H1 (cell line): ENCODE results near the gene GFPT1. TPM values are rescaled to one million over a fixed set of nuclear protein-coding genes. Genes with fewer than 3 reads are reported as not detected.

Source experiments
- BACH1 ChIP-seq: IDR thresholded peaks from 2 replicates; pipeline ENCODE4 v1.6.1; 2012; ENCODE audit warnings: low read length, improper control_type of control experiment
- EGR1 ChIP-seq: IDR thresholded peaks from 2 replicates; pipeline ENCODE4 v1.6.1; 2011; ENCODE audit warnings: low read depth, low read length, borderline replicate concordance
- KDM5A ChIP-seq: fragments of 200-600 bp; IDR thresholded peaks from 2 replicates; pipeline ENCODE4 v1.7.1; 2012; ENCODE audit warnings: mild to moderate bottlenecking, low read length, inconsistent platforms, mixed read lengths
- NRF1 ChIP-seq: IDR thresholded peaks from 2 replicates; pipeline ENCODE4 v1.6.1; 2011; ENCODE audit warnings: mild to moderate bottlenecking, low read depth, low read length, improper control_type of control experiment
- RXRA ChIP-seq: IDR thresholded peaks from 2 replicates; pipeline ENCODE4 v1.6.1; 2011; ENCODE audit warnings: low read depth, mild to moderate bottlenecking, low read length, moderate library complexity; ENCODE audit not compliant: insufficient read depth
- TAF1 ChIP-seq: IDR thresholded peaks from 2 replicates; pipeline ENCODE4 v1.6.1; 2011; ENCODE audit warnings: mild to moderate bottlenecking, low read depth, low read length
- polyA plus RNA-seq, 7 experiments: library from polyadenylated mRNA; depleted of rRNA in 3 of 7; stranded (reverse) in 5 of 7; unstranded in 2 of 7; fragments of >200 nt in 5 of 7; fragments of 200-250 nt in 2 of 7; gene quantifications; 1 replicate in 5 of 7; 2 replicates in 1 of 7; 4 replicates in 1 of 7; pipeline versions ENCODE4 v1.2.1 to v1.2.3, GENCODE V29; 2011 to 2013; ENCODE audit warnings: missing spikeins in 2 of 7, mixed read lengths in 2 of 7
- total RNA-seq: library from RNA; stranded (reverse); fragmentation: NEBNext Ultra II Directional; extraction: Animal tissue kit (Norgen Biotek cat#: 25700); gene quantifications from 2 replicates; pipeline ENCODE4 v1.2.1, GENCODE V29; 2021

Gene GFPT1
- total and polyA plus RNA-seq, 2 of the 8 experiments (the other 6 are each of a cell fraction or from before 2014, with no cell fraction given), result 13.3 to 76.2 TPM

- TF ChIP-seq RXRA (no peak), BACH1 (no peak), TAF1 (no peak), EGR1 (no peak), NRF1 (no peak), KDM5A (no peak)
Observed at GRCh38 chr2:69428981-69429380, 42.0 kb upstream of the GFPT1 start (continued).
